IMR-90 (cell line): ENCODE measurements around the gene TMEM214. TPM values are rescaled to one million over a fixed set of nuclear protein-coding genes. Genes with fewer than 3 reads are reported as not detected.

Experiments
- USF2 ChIP-seq: fragments of 150-350 bp; IDR thresholded peaks from 2 replicates; pipeline ENCODE4 v1.6.1; 2017; ENCODE audit warnings: mild to moderate bottlenecking, antibody characterized with exemption, low read length, low read depth
- polyA plus RNA-seq, 3 experiments: library from polyadenylated mRNA; depleted of rRNA; stranded (reverse); fragments of >200 nt; gene quantifications; 2 replicates each; pipeline ENCODE4 v1.2.3, GENCODE V29; 2012; ENCODE audit warnings: low replicate concordance in 1 of 3
- total RNA-seq: library from RNA; depleted of rRNA; stranded (reverse); fragments of >200 nt; gene quantifications from 2 replicates; pipeline ENCODE4 v1.2.3, GENCODE V29; 2012
- TF ChIP-seq, protein P1 (sequence below): fragments of 150-350 bp; IDR thresholded peaks from 2 replicates; pipeline ENCODE4 v1.6.1; 2016; ENCODE audit warnings: low read depth, mild to moderate bottlenecking, low read length, moderate library complexity, borderline replicate concordance

Gene TMEM214
- total and polyA plus RNA-seq, 2 of the 4 experiments (the other 2 are of a cell fraction): 32.1 to 121 TPM

DNA sequence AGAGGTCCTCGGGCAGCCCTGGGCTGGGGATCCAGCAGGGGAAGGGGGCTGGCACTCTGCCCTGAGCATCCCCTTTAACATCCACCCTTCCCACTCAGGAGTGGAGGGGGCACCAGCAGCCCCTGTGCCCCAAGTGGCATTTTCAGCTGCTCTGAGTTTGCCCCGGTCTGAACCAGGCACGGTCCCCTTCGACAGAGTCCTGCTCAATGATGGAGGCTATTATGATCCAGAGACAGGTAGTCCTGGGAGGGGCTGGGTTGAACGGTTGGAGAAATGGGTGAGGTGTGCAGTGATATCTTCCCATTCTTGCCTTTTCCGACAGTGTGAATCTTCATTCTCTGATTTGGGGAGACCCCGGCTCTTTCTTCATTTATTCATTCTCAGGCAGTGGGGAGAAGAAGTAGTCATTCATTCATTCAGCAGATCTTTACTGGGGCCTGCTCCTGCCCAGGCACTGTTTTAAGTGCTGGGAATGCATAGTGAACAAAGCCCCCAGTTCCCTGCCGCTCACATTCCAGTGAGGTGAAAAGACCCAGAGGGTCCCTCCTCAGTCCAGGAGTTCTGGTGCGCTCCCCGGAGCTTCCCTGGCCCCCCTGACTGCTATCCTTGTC is 52.4 kb downstream of the TMEM214 start (continued):
- no peak for TF ChIP-seq USF2
- TF ChIP-seq, protein P1, sequence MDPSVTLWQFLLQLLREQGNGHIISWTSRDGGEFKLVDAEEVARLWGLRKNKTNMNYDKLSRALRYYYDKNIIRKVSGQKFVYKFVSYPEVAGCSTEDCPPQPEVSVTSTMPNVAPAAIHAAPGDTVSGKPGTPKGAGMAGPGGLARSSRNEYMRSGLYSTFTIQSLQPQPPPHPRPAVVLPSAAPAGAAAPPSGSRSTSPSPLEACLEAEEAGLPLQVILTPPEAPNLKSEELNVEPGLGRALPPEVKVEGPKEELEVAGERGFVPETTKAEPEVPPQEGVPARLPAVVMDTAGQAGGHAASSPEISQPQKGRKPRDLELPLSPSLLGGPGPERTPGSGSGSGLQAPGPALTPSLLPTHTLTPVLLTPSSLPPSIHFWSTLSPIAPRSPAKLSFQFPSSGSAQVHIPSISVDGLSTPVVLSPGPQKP: no peak
